Measurements from ENCODE around the gene RRAGC.

Gene RRAGC

GRCh38 chr1:38819040-38819439 lies 40.5 kb downstream of the RRAGC start:
- TF ChIP-seq, protein P1, sequence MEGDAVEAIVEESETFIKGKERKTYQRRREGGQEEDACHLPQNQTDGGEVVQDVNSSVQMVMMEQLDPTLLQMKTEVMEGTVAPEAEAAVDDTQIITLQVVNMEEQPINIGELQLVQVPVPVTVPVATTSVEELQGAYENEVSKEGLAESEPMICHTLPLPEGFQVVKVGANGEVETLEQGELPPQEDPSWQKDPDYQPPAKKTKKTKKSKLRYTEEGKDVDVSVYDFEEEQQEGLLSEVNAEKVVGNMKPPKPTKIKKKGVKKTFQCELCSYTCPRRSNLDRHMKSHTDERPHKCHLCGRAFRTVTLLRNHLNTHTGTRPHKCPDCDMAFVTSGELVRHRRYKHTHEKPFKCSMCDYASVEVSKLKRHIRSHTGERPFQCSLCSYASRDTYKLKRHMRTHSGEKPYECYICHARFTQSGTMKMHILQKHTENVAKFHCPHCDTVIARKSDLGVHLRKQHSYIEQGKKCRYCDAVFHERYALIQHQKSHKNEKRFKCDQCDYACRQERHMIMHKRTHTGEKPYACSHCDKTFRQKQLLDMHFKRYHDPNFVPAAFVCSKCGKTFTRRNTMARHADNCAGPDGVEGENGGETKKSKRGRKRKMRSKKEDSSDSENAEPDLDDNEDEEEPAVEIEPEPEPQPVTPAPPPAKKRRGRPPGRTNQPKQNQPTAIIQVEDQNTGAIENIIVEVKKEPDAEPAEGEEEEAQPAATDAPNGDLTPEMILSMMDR (IDR thresholded peaks at IDR 0.05) = no peak

DNA sequence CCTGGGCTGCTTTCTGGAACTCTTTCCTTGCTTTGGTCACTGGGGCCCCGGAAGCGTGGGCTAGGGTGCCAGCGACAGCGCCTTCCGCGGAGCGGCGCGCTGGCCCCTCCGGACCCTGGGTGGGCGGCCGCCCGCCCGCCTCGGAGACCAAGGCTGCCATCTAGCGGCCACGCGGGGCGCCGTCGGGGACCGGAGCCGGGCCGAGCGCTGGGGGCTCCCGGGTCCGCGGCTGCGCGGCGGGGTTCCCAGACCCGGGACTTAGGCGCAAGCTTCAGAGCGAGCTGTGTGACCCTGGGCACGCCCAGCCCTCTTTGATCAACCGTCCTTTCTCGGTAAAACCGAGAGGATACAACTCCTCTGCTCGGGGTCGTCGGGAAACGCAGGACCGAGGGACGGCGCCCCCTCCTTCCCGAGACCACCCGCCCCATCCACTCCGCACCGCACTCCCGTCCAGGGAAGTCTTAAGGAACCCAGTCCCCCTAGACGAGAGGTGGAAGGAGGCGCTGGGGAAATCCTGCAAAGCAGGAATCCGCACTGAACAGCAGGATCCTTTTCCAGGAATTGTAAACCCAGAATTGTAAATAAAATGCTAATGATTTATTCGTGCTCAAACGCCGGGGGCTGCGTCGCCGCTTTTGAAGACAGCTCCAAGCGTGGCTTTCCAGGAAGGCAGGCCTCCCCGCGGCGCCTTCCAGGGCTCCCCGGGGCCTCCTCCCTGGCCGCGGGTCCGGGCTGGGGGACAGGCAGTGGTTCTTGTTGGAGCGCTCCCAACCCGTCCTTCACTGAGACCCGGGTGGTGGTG lies 41.2 kb downstream of the RRAGC start:
- TF ChIP-seq, protein P1 (IDR thresholded peaks at IDR 0.05) = peak; percentile 96

DNA sequence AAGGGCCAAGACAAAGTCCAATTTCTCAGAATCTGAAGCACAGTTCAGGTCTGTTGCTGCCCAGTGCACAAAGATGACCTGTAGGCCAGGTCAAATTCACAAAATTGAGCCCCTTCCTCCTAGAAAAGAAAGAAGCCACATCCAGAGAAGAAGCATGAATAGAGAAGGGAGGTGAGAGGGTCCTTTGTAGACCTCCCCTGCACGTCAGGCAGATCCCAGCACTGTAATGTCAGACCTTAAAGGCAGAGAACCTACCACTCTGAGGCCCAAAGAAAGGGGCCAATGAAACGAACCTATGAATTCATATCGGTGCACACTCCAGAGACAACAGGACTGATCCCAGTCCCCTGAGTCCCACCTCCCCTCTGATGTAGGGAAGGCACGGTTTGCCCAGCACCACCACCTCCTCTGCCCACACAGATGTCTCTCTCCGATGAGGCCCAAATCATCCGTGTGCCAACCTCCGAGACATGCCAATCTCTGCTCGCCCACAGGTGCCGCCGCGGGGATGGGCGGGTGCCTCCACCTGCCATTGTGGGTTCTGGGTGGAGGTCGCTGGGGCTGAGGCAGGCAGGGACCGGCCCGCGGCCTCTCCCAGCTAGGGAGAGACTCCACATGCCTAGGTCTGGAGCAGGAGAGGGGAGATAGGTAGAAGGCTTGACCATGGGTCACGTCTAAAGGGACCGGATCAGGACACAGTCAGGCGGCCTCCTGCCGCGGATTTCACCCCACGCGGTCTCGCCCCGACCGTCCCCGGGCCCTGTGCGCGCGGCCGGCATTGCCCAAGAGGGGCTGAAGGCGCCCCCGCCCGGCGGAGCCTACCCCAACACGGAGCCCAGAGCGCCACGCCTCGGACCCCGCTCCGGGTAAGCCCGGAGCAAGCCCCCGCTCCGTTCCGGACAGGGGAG lies 42.1 kb downstream of the RRAGC start:
- TF ChIP-seq, protein P1 (IDR thresholded peaks at IDR 0.05) = no peak

DNA sequence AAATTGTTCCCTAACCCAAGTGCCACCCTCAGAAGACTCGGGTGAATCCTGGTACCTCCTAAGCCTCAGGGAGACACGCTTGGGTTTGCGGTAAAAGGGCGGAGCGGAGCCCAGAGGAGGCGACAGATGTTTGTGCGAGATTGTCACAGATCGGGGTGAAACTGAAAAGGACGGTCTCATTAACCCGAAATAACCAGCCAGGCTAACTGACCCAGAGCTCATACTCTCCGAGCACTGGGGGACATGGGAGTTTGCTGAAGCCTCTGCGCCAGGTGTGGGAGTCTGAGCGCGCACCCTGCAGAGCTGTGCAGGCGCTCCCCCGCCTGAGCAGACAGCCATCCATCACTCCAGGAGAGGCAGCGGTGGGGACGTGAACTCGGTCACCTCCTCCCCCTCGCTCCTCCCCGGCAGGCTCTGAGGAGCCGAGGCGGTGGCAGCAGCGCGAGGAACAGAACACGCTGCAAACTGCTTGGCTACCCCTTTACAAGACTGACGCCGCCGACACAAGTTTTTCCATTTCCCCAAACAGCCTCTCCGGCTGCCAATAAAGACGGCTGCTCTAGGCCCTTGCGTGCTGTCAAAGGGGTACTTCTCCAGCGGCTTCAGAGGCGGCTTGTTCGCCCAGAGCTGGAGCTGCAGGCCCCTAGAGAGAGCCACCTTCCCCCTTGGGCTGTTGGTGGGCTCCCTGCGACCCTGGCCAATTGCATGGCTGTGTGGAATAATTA lies 43.5 kb downstream of the RRAGC start:
- TF ChIP-seq, protein P1 (IDR thresholded peaks at IDR 0.05) = no peak

GRCh38 chr1:38814984-38815464 lies 44.5 kb downstream of the RRAGC start:
- TF ChIP-seq, protein P1 (IDR thresholded peaks at IDR 0.05) = no peak

DNA sequence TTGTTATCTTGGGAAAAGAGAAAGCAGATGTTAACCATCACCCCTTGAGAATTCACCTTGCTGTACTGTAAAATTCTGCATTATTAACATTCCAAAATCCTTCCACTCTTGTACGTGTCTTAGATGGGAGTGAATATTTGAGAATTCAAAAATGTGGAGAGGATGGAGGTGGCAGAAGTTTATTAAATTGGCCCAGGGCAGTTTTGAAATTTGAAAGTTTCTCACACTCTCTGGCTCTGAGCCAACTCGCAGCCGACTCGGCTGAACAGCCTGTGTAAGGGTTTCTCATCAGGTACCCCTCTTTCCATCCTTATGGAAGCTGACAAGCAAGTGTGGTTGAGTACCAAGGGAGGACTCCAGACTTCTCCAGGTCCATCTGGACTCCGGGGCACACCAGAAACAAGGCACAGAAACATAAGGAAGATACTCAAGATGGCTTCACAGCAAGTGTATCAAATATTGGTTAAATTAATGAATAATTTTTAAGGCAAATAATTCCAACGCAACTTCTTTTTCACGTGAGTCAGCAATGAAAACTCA lies 45.1 kb downstream of the RRAGC start:
- TF ChIP-seq, protein P1 (IDR thresholded peaks at IDR 0.05) = no peak

DNA sequence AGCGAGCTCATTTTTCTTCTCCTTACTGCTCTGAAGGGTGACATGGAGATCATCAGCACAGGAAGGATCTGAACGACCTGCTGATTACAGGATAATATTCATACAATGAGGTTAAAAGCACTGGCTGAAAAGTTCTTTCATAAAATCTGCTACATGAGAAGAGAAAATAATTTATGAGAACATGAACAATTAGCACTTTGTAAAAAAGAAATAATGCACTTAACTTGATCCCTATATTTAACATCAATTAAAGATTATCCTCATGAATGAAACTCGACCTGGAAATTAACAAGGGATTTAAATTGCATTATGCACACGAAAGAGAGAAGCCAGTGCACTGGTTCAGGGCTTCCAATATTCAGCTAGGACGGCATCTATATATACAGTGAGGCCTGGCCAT lies 46.6 kb downstream of the RRAGC start:
- TF ChIP-seq, protein P1 (IDR thresholded peaks at IDR 0.05) = no peak
